ENCODE measurements around the gene GPATCH2L. TPM values are rescaled to one million over a fixed set of nuclear protein-coding genes. Genes with fewer than 3 reads are reported as not detected.

GPATCH2L gene
- total RNA-seq, 1 donor from 2014 or later, result 64.0 TPM

DNA sequence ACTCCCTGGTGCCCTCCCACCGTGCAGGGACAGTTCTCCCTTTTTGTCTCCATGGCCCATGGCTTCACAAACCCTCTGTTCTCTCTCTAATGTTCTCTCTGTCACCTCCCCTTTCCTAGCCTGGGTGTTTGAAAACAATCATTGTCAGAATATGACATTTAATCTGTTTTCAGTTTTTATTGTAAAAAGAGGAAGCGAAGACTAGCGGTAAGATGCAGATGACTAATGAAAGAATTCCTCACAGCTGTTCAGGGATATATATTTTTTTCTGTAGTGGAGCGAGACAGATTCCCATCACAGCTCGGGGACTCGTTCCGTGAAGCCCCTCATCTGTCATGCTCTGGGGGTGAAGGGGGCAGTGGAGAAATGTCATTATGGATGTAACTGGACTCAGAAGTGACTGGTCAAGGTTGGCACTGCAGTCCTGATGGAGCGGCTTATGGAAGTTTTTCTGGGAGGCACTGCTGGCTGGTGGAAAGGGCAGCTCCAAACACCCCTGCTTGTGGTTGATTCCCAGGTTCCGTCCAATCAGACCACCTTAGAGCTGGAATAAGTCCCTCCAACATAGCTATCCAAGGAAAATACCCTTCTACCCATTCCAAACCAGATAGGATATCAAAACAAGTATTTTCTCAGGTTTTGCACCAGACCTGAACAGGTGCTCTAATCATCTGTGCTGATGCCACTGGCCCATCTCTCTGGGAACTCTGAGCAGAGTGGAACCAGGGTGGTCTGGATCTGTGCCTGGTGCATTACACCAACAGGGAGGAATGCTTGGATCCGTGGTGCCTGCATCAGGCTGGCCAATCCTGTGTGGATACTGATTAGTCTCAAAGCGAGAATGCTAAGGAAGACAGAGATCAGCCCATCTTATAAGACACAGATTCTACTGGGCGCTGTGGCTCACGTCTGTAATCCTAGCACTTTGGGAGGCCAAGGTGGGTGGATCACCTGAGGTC, 84.7 kb downstream of the GPATCH2L start:
- no peaks in the 10 kb centered on the region for H3K36me3 ChIP-seq (ENCODE audit: control insufficient read depth, insufficient read depth, low read length)
- TF ChIP-seq, protein P1, sequence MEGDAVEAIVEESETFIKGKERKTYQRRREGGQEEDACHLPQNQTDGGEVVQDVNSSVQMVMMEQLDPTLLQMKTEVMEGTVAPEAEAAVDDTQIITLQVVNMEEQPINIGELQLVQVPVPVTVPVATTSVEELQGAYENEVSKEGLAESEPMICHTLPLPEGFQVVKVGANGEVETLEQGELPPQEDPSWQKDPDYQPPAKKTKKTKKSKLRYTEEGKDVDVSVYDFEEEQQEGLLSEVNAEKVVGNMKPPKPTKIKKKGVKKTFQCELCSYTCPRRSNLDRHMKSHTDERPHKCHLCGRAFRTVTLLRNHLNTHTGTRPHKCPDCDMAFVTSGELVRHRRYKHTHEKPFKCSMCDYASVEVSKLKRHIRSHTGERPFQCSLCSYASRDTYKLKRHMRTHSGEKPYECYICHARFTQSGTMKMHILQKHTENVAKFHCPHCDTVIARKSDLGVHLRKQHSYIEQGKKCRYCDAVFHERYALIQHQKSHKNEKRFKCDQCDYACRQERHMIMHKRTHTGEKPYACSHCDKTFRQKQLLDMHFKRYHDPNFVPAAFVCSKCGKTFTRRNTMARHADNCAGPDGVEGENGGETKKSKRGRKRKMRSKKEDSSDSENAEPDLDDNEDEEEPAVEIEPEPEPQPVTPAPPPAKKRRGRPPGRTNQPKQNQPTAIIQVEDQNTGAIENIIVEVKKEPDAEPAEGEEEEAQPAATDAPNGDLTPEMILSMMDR (IDR thresholded peaks at IDR 0.05; ENCODE audit: insufficient read depth, low read length, severe bottlenecking), result no peak
- FAIRE-seq, result no peak
- no peak overlapping the region for H3K4me3 ChIP-seq (ENCODE audit: low read depth, low read length)
- DNase-seq (ENCODE audit: low read depth), result no peak
- no peaks in the 10 kb centered on the region for H3K27me3 ChIP-seq (ENCODE audit: control insufficient read depth, insufficient read depth, low read length)

- FAIRE-seq (no peak), DNase-seq (ENCODE audit: low read depth) (no peak)
- Histone ChIP-seq H3K36me3 (ENCODE audit: control insufficient read depth, insufficient read depth, low read length) (no peaks in the 10 kb centered on the region), H3K27me3 (ENCODE audit: control insufficient read depth, insufficient read depth, low read length) (no peaks in the 10 kb centered on the region), H3K4me3 (ENCODE audit: low read depth, low read length) (no peak overlapping the region)
- TF ChIP-seq, protein P1 (IDR thresholded peaks at IDR 0.05; ENCODE audit: insufficient read depth, low read length, severe bottlenecking), result no peak
These were observed 85.7 kb downstream of the GPATCH2L start for GRCh38 chr14:76237349-76237990.

DNA sequence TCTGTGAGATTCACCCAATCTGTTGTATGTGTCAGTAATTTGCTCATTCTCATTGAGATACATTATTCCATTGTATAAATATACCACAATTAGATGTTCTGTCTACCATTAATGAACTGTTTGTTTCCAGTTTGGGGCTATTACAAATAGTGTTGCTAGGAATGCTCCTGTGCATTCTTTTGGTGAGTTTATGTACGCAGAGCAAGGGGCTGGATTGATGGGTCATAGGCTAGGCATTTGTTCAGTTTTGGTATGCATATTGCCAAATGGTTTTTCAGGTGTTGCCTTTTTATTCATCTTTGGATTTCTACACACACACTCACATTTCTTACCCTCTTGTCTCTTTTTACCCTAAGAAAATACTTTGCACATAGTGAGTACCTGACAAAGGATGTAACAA, 93.4 kb downstream of the GPATCH2L start:
- TF ChIP-seq, protein P1 (IDR thresholded peaks at IDR 0.05; ENCODE audit: insufficient read depth, low read length, severe bottlenecking), result no peak
- Histone ChIP-seq H3K4me3 (ENCODE audit: low read depth, low read length) (no peak overlapping the region), H3K36me3 (ENCODE audit: control insufficient read depth, insufficient read depth, low read length) (no peaks in the 10 kb centered on the region), H3K27me3 (ENCODE audit: control insufficient read depth, insufficient read depth, low read length) (no peaks in the 10 kb centered on the region)
- DNase-seq (ENCODE audit: low read depth) (peak; percentile 40), FAIRE-seq (no peak)

DNA sequence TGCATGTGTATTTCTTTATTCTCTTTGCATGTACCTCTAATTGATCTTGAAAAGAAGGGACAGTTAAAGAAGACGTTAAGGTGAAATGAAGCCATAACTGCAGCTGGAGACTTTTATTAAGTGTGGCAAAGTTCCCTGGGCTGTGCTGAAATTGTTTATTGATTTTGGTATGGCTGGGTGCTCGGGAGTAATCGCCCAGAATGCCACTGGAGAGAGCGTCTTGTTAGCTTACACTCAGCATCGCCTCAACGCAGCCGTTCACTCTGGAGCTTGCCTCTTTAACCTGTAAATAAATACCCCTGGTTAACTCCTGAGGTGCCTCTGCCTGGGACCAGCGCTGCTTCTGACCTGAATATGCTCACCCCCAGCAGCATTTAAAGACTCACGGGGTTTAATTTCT, 98.6 kb downstream of the GPATCH2L start:
- no peak overlapping the region for H3K4me3 ChIP-seq (ENCODE audit: low read depth, low read length)
- H3K36me3 ChIP-seq (ENCODE audit: control insufficient read depth, insufficient read depth, low read length), result no peaks in the 10 kb centered on the region
- TF ChIP-seq, protein P1 (IDR thresholded peaks at IDR 0.05; ENCODE audit: insufficient read depth, low read length, severe bottlenecking), result no peak
- H3K27me3 ChIP-seq (ENCODE audit: control insufficient read depth, insufficient read depth, low read length), result no peaks in the 10 kb centered on the region
- FAIRE-seq, result no peak
- DNase-seq (ENCODE audit: low read depth), result no peak

GRCh38 chr14:76252471-76252870, 100.7 kb downstream of the GPATCH2L start:
- H3K27me3 ChIP-seq (ENCODE audit: control insufficient read depth, insufficient read depth, low read length), result no peaks in the 10 kb centered on the region
- FAIRE-seq (no peak), DNase-seq (ENCODE audit: low read depth) (no peak)
- TF ChIP-seq, protein P1 (IDR thresholded peaks at IDR 0.05; ENCODE audit: insufficient read depth, low read length, severe bottlenecking), result no peak
- no peak overlapping the region for H3K4me3 ChIP-seq (ENCODE audit: low read depth, low read length)
- H3K36me3 ChIP-seq (ENCODE audit: control insufficient read depth, insufficient read depth, low read length), result no peaks in the 10 kb centered on the region

Data from bronchial epithelial cell (primary cell).